ENCODE results near the gene BCO1.

The BCO1 gene

DNA sequence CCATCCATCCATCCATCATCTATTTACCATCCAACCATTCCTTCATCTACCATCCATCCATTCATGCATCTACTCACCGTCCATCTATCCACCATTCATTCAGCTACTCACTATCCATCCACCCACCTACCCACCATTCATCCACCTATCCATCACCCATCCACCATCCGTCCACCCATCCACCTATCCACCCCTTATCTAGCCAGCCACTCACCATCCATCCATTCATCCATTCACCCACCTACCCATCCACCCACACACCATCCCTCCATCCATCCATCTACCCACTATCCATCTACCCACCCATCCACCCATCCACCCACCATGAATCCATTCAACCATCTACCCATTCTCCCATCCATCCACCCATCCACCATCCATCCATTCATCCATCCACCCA lies 26.6 kb downstream of the BCO1 start:
- no peak overlapping the region for H3K4me3 ChIP-seq (ENCODE audit: low read depth, low read length)
- TF ChIP-seq, protein P1, sequence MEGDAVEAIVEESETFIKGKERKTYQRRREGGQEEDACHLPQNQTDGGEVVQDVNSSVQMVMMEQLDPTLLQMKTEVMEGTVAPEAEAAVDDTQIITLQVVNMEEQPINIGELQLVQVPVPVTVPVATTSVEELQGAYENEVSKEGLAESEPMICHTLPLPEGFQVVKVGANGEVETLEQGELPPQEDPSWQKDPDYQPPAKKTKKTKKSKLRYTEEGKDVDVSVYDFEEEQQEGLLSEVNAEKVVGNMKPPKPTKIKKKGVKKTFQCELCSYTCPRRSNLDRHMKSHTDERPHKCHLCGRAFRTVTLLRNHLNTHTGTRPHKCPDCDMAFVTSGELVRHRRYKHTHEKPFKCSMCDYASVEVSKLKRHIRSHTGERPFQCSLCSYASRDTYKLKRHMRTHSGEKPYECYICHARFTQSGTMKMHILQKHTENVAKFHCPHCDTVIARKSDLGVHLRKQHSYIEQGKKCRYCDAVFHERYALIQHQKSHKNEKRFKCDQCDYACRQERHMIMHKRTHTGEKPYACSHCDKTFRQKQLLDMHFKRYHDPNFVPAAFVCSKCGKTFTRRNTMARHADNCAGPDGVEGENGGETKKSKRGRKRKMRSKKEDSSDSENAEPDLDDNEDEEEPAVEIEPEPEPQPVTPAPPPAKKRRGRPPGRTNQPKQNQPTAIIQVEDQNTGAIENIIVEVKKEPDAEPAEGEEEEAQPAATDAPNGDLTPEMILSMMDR (IDR thresholded peaks at IDR 0.05; ENCODE audit: low read depth, low read length), result no peak

GRCh38 chr16:81265658-81266451 lies 27.4 kb downstream of the BCO1 start:
- TF ChIP-seq, protein P1 (IDR thresholded peaks at IDR 0.05; ENCODE audit: low read depth, low read length), result no peak
- H3K4me3 ChIP-seq (ENCODE audit: low read depth, low read length), result no peak overlapping the region

GRCh38 chr16:81266680-81267095 lies 28.2 kb downstream of the BCO1 start:
- H3K4me3 ChIP-seq (ENCODE audit: low read depth, low read length), result no peak overlapping the region
- TF ChIP-seq, protein P1 (IDR thresholded peaks at IDR 0.05; ENCODE audit: low read depth, low read length), result no peak

DNA sequence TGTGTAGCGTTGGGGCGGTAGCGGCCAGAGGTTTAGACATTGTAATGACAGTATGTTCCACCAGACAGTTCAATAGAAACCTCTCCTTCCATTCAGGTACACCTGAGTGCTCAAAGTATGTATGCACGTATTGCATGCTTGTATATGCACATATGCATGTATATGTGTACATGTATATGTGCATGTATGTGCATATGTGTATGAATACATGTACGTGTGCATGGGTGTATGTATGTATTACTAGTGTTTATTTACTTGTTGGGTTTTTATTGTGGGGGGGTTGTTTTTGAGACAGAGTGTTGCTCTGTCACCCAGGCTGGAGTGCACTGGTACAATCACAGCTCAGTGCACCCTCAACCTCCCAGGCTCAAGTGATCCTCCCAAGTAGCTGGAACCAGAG lies 30.0 kb downstream of the BCO1 start:
- TF ChIP-seq, protein P1 (IDR thresholded peaks at IDR 0.05; ENCODE audit: low read depth, low read length), result no peak
- no peak overlapping the region for H3K4me3 ChIP-seq (ENCODE audit: low read depth, low read length)

DNA sequence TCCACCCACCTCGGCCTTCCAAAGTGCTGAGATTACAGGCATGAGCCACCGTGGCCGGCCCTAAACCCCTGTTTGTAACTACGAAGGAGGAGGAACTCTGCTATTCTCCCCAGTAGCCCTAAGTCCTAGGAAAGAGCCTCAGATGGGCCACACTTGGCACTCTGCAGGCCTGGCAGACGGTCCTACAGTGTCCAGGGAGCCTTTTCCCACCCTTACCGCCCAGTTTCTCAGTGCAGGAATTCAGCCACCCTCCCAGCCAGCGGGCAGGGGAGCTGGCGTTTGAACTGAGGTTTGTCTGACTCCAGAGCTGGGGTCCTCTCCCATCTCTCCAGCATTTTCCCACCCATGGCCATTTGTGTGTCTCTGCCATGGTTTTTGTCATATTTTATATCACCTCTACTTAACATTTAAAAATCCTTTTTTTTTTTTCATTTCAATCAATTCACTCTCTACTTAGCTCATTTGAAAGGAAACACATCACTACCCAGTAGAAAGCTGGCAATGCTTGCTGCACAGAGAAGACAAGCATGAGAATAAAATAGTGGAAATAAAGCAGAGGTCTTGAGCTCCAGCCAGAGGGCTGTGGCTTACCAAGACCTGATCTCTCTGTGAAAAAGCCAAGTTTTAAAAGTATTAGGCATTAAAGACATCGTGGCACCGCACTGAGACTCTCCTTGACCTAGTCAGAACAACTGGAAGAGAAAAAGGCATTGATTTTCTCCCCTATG lies 34.9 kb downstream of the BCO1 start:
- no peak overlapping the region for H3K4me3 ChIP-seq (ENCODE audit: low read depth, low read length)
- TF ChIP-seq, protein P1 (IDR thresholded peaks at IDR 0.05; ENCODE audit: low read depth, low read length), result no peak

GRCh38 chr16:81275064-81275532 lies 36.6 kb downstream of the BCO1 start:
- H3K4me3 ChIP-seq (ENCODE audit: low read depth, low read length), result no peak overlapping the region
- TF ChIP-seq, protein P1 (IDR thresholded peaks at IDR 0.05; ENCODE audit: low read depth, low read length), result no peak

DNA sequence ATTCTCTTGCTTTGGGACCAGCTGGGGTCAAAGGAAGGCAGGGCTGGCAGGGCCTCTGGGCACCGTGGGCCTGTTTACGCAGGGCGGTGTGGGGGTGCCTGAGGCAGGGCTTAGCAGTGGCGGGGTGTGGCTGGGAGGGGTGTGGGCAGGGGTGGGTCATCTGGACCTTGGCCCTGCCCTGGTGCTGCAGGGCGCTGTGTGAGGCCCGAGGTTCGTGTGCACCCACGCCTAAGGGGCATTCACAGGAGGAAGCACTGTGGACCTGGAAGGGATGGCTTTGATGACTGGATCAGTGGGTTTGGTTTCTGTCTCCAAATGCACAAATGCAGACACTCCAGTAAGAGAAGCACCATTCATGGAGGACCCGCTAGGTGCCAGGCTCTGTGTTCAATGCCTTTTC lies 37.3 kb downstream of the BCO1 start:
- H3K4me3 ChIP-seq (ENCODE audit: low read depth, low read length), result no peak overlapping the region
- TF ChIP-seq, protein P1 (IDR thresholded peaks at IDR 0.05; ENCODE audit: low read depth, low read length), result no peak

Measured in WI38 (cell line).